HCT116 (cell line): ENCODE measurements around the gene SPEF2. TPM values are rescaled to one million over a fixed set of nuclear protein-coding genes. Genes with fewer than 3 reads are reported as not detected.

Experiments
- ATAC-seq: fragments of 200-7000 bp; cut with Tn5 transposase; 2 replicates; pipeline ENCODE4 v1.9.1; 2020; ENCODE audit warnings: mild to moderate bottlenecking, moderate library complexity
- BruUV-seq: library from RNA; stranded (reverse); fragments of 400-500 nt; replicated peaks from 2 replicates; lab custom pipeline; 2021; lab: Mats Ljungman, UMichigan
- CTCF ChIA-PET: fragments of 300-600 bp; sonication (Branson Sonifier 250); formaldehyde crosslinking; loops from one replicate; lab custom pipeline; 2021; ENCODE audit warnings: antibody characterized with exemption; lab: Charles Lee
- POLR2A ChIA-PET: fragments of 300-600, 350-600 bp; sonication (Branson Sonifier 250); formaldehyde crosslinking; loops from one replicate; lab custom pipeline; 2021; ENCODE audit warnings: antibody characterized with exemption; lab: Charles Lee
- RAD21 ChIA-PET, 2 experiments: fragments of 300-600 bp; sonication (Branson Sonifier 250); formaldehyde crosslinking; loops; one replicate each; lab custom pipeline; 2023; ENCODE audit warnings: low total read pairs in 2 of 2; ENCODE audit not compliant: uncharacterized antibody in 2 of 2, unreplicated experiment in 2 of 2, low non-redundant PET in 1 of 2; lab: Charles Lee
- DNase-seq: peaks from one replicate; pipeline ENCODE4 v3.0.0-alpha.2; 2010; ENCODE audit warnings: low read depth, low spot score
- H2AFZ ChIP-seq: fragments of 200-600 bp; shearing (Covaris generic), sonication (generic); 2 replicates; pipeline ENCODE4 v1.6.1; 2017; ENCODE audit warnings: low read depth, mixed run types, mixed read lengths, antibody characterized with exemption, low read length; ENCODE audit not compliant: poor library complexity, severe bottlenecking
- H3K27ac ChIP-seq: 2 replicates; pipeline ENCODE4 v1.5.1; 2012; ENCODE audit warnings: low read depth, low read length
- H3K27me3 ChIP-seq: fragments of 200-600 bp; sonication (generic); 2 replicates; pipeline ENCODE4 v1.6.1; 2016; ENCODE audit warnings: mixed run types, low read length, mixed read lengths; ENCODE audit not compliant: insufficient read depth
- H3K36me3 ChIP-seq, 2 experiments: fragments of 200-500 bp in 1 of 2; fragments of 200-600 bp in 1 of 2; sonication (Bioruptor generic) in 1 of 2; sonication (generic) in 1 of 2; 2 replicates each; pipeline versions ENCODE4 v1.5.1 to v1.6.1; 2014 to 2016; ENCODE audit warnings: low read length in 2 of 2, inconsistent platforms in 1 of 2, mixed read lengths in 1 of 2, mixed run types in 1 of 2; ENCODE audit not compliant: insufficient read depth in 2 of 2, control insufficient read depth in 1 of 2
- H3K4me1 ChIP-seq, 2 experiments: fragments of 200-600 bp in 1 of 2; sonication (generic) in 1 of 2; 2 replicates each; pipeline versions ENCODE4 v1.5.1 to v1.6.1; 2012 to 2017; ENCODE audit warnings: low read length in 2 of 2, inconsistent platforms in 1 of 2, mild to moderate bottlenecking in 1 of 2, mixed read lengths in 1 of 2, mixed run types in 1 of 2, moderate library complexity in 1 of 2; ENCODE audit not compliant: insufficient read depth in 2 of 2, control insufficient read depth in 1 of 2
- H3K4me2 ChIP-seq: fragments of 200-600 bp; sonication (generic); 2 replicates; pipeline ENCODE4 v1.6.1; 2017; ENCODE audit warnings: mixed run types, low read length, mixed read lengths
- H3K4me3 ChIP-seq, 2 experiments: fragments of 200-600 bp in 1 of 2; sonication (generic) in 1 of 2; replicated peaks in 1 of 2; 2 replicates each; pipeline ENCODE4 v1.5.1; 2011 to 2016; ENCODE audit warnings: low read length in 2 of 2, control low read depth in 1 of 2, low read depth in 1 of 2, mild to moderate bottlenecking in 1 of 2, mixed read lengths in 1 of 2, mixed run types in 1 of 2
- H3K79me2 ChIP-seq: fragments of 200-600 bp; sonication (generic); 2 replicates; pipeline ENCODE4 v1.6.1; 2017; ENCODE audit warnings: mild to moderate bottlenecking, mixed run types, low read length, moderate library complexity, mixed read lengths; ENCODE audit not compliant: insufficient read depth
- H3K9ac ChIP-seq: fragments of 200-600 bp; sonication (generic); 2 replicates; pipeline ENCODE4 v1.6.1; 2016; ENCODE audit warnings: low read length, mixed read lengths
- H3K9me2 ChIP-seq: fragments of 200-600 bp; sonication (generic), shearing (Covaris generic); 2 replicates; pipeline ENCODE4 v1.6.1; 2017; ENCODE audit warnings: mixed run types, mild to moderate bottlenecking, moderate library complexity; ENCODE audit not compliant: insufficient read depth
- H3K9me3 ChIP-seq, 2 experiments: fragments of 200-500 bp in 1 of 2; fragments of 200-600 bp in 1 of 2; sonication (Bioruptor generic) in 1 of 2; sonication (generic) in 1 of 2; 2 replicates each; pipeline ENCODE4 v1.6.1; 2014 to 2017; ENCODE audit warnings: low read length in 2 of 2, mixed read lengths in 2 of 2, inconsistent platforms in 1 of 2, low read depth in 1 of 2, mild to moderate bottlenecking in 1 of 2, mixed run types in 1 of 2, moderate library complexity in 1 of 2; ENCODE audit not compliant: control insufficient read depth in 1 of 2, insufficient read depth in 1 of 2
- H4K20me1 ChIP-seq: fragments of 200-600 bp; sonication (generic), shearing (Covaris generic); 2 replicates; pipeline ENCODE4 v1.6.1; 2017; ENCODE audit warnings: mixed run types, mild to moderate bottlenecking, moderate library complexity; ENCODE audit not compliant: insufficient read depth
- CEBPB ChIP-seq: IDR thresholded peaks from 2 replicates; pipeline ENCODE4 v1.6.1; 2012; ENCODE audit warnings: low read depth
- EGR1 ChIP-seq: IDR thresholded peaks from 2 replicates; pipeline ENCODE4 v1.6.1; 2012; ENCODE audit warnings: low read depth
- JUND ChIP-seq: IDR thresholded peaks from 2 replicates; pipeline ENCODE4 v1.6.1; 2012
- POLR2A ChIP-seq: IDR thresholded peaks from 2 replicates; pipeline ENCODE4 v1.7.0; 2011; ENCODE audit warnings: borderline replicate concordance; ENCODE audit not compliant: insufficient read depth, insufficient read length; ENCODE audit errors: extremely low read depth
- SIN3A ChIP-seq: IDR thresholded peaks from 2 replicates; pipeline ENCODE4 v1.6.1; 2012; ENCODE audit warnings: low read depth
- intact Hi-C: fragments of 100-400 bp; cut with micrococcal nuclease; formaldehyde crosslinking; loops from 2 replicates; pipeline ENCODE4 v1.10.0; 2022
- total RNA-seq: library from RNA; stranded (reverse); gene quantifications from one replicate; pipeline ENCODE4 v1.2.1, GENCODE V29; 2021; ENCODE audit not compliant: unreplicated experiment
- TF ChIP-seq, protein P1 (sequence below): IDR thresholded peaks from 2 replicates; pipeline ENCODE4 v1.6.1; 2011; ENCODE audit warnings: mild to moderate bottlenecking, low read length, moderate library complexity; ENCODE audit not compliant: insufficient replicate concordance; ENCODE audit errors: extremely low read depth
- TF ChIP-seq, protein P2 (sequence below): IDR thresholded peaks from 2 replicates; pipeline ENCODE4 v1.6.1; 2012

The SPEF2 gene
- total RNA-seq, 1 experiment from 2014 or later = 4.6 TPM

DNA sequence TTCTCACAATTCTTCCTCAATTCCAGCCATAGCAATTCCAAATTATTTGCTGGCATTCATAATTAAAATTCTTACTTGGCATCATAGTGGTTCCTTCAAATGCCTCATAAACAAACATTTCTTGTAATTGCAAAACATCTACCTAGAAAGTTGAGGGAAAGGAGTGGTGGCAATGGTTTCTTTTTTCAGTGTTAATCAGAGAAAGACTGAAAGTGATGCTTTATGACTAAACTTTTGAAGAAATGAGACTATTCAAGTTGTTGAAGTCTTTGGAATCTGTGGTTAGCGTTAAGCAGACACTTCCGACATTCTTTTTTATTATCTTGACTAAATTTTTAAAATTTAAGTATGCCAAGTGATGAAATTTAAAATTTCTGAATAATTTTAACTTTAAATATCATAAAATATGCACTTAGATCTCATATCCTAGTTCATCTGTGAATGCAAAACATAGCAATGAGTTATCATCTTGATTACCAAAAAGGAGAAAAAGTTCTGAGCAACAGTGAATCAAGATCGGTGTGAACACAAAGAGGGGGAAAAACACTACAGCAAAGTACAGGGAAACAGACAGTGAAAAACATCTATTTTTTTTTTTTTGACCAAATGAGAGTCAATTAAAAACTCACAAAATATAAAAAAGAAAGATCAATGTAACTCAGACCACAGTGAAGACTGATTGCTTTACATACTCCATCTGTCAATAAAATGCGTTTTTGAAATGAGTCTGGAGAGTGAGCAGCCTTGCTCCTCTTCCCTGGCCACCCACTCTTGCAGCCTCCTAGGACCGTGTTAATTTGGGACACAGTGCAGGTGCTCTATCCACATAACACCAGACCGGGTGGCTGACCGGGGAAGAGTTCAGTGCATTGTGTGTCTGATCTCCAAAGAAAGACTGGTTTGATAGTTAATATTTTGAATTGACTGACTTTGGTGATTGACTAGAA, 218.4 kb downstream of the SPEF2 start:
- no peaks in the 10 kb centered on the region for H3K9me3 ChIP-seq
- no peak for TF ChIP-seq CEBPB
- no peak for TF ChIP-seq SIN3A
- TF ChIP-seq EGR1 = no peak
- TF ChIP-seq, protein P1, sequence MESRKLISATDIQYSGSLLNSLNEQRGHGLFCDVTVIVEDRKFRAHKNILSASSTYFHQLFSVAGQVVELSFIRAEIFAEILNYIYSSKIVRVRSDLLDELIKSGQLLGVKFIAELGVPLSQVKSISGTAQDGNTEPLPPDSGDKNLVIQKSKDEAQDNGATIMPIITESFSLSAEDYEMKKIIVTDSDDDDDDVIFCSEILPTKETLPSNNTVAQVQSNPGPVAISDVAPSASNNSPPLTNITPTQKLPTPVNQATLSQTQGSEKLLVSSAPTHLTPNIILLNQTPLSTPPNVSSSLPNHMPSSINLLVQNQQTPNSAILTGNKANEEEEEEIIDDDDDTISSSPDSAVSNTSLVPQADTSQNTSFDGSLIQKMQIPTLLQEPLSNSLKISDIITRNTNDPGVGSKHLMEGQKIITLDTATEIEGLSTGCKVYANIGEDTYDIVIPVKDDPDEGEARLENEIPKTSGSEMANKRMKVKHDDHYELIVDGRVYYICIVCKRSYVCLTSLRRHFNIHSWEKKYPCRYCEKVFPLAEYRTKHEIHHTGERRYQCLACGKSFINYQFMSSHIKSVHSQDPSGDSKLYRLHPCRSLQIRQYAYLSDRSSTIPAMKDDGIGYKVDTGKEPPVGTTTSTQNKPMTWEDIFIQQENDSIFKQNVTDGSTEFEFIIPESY = no peak
- TF ChIP-seq, protein P2, sequence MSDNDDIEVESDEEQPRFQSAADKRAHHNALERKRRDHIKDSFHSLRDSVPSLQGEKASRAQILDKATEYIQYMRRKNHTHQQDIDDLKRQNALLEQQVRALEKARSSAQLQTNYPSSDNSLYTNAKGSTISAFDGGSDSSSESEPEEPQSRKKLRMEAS = no peak
- TF ChIP-seq JUND = no peak
- no peak for TF ChIP-seq POLR2A
- RAD21 ChIA-PET = no interaction called here

More for the DNA sequence above, 218.4 kb downstream of the SPEF2 start:
- H3K9ac ChIP-seq = no peak overlapping the region
- H3K4me1 ChIP-seq = no peaks in the 10 kb centered on the region
- no peaks in the 10 kb centered on the region for H3K9me2 ChIP-seq
- no peaks in the 10 kb centered on the region for H3K79me2 ChIP-seq
- no peak for ATAC-seq
- H3K4me2 ChIP-seq = no peak overlapping the region
- no peak overlapping the region for H3K4me3 ChIP-seq
- H3K27me3 ChIP-seq = peaks cover 38% of the 10 kb centered on the region
- DNase-seq = no peak
- intact Hi-C loops = no loop called here
- no peaks in the 10 kb centered on the region; the same call in 1 of the 2 replicates for H4K20me1 ChIP-seq
- H3K27ac ChIP-seq = no peak overlapping the region
- no TSS peak for BruUV-seq
- ChIA-PET POLR2A (no interaction called here), CTCF (no interaction called here)
- no peak overlapping the region for H2AFZ ChIP-seq
- H3K36me3 ChIP-seq = no peaks in the 10 kb centered on the region
